ENCODE data around the gene VMAC. TPM values are rescaled to one million over a fixed set of nuclear protein-coding genes. Genes with fewer than 3 reads are reported as not detected.
A peak's percentile ranks its signal among the peaks of the same experiment; 100 is the strongest.

Gene VMAC
- total and polyA plus RNA-seq, 8 donors, result 3.6 to 60.8 (median 6.7) TPM

GRCh38 chr19:5921516-5922160 is 17.0 kb downstream of the VMAC start:
- Histone ChIP-seq H3K4me3 (no peak overlapping the region), H3K4me1 (peaks cover under 1 to 18% (median 11%) of the 10 kb centered on the region in 4 donors), H3K9me3 (no peaks in the 10 kb centered on the region), H3K36me3 (peaks cover 90 to 100% (median 100%) of the 10 kb centered on the region in 4 donors), H3K27me3 (no peaks in the 10 kb centered on the region), H3K27ac (peak overlapping the region in 2 of 5 donors; percentile 41 to 54)
- intact Hi-C loops (cut with DNase I; ENCODE audit: low total_unique reads), result no loop called here
- 84 to 88% (median 87%) methylated on average over 21 of the region's 21 CpGs for WGBS, 5 donors
- no peak for TF ChIP-seq EP300 (IDR thresholded peaks at IDR 0.05)
- TF ChIP-seq POLR2AphosphoS5 (IDR thresholded peaks at IDR 0.05), result no peak
- TF ChIP-seq POLR2A (IDR thresholded peaks at IDR 0.05), result no peak
- no peak for TF ChIP-seq CTCF (IDR thresholded peaks at IDR 0.05)
- no peak for DNase-seq

- Histone ChIP-seq H3K4me3 (no peak overlapping the region), H3K4me1 (peaks cover 0 to 22% (median 14%) of the 10 kb centered on the region in 4 donors), H3K27me3 (no peaks in the 10 kb centered on the region), H3K36me3 (peaks cover 89 to 100% (median 100%) of the 10 kb centered on the region in 4 donors), H3K9me3 (no peaks in the 10 kb centered on the region), H3K27ac (peak overlapping the region in 2 of 5 donors; percentile 41 to 54)
- no peak for TF ChIP-seq CTCF (IDR thresholded peaks at IDR 0.05)
- TF ChIP-seq POLR2A (IDR thresholded peaks at IDR 0.05), result no peak
- TF ChIP-seq POLR2AphosphoS5 (IDR thresholded peaks at IDR 0.05), result no peak
- TF ChIP-seq EP300 (IDR thresholded peaks at IDR 0.05), result no peak
- intact Hi-C loops (cut with DNase I; ENCODE audit: low total_unique reads), result no loop called here
- 90 to 94% (median 92%) methylated on average over 12 of the region's 12 CpGs for WGBS, 5 donors
- no peak for DNase-seq
Observed at GRCh38 chr19:5922161-5922545, 17.5 kb downstream of the VMAC start.

DNA sequence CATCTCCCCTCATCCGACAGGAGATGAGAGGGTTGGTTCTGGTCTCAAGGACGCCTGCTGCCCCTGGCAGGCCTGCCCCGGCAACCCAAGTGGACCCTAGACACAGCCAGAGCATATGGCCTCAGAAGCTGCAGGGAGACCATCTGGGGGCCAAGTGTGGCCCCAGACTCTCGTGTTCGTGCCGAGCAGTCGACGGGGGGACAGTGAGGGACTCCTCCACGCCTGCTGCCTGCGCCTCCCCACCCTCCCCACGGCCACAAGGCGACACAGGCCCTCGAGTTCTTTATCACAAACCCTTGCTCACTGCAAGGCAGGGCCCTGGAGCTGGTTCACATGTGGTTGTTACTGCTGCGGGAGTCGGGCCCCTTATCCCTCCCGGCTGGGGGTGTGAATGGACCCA is 18.7 kb downstream of the VMAC start:
- WGBS, 5 donors, result 89 to 99% (median 92%) methylated on average over 10 to 16 of the region's 16 CpGs

DNA sequence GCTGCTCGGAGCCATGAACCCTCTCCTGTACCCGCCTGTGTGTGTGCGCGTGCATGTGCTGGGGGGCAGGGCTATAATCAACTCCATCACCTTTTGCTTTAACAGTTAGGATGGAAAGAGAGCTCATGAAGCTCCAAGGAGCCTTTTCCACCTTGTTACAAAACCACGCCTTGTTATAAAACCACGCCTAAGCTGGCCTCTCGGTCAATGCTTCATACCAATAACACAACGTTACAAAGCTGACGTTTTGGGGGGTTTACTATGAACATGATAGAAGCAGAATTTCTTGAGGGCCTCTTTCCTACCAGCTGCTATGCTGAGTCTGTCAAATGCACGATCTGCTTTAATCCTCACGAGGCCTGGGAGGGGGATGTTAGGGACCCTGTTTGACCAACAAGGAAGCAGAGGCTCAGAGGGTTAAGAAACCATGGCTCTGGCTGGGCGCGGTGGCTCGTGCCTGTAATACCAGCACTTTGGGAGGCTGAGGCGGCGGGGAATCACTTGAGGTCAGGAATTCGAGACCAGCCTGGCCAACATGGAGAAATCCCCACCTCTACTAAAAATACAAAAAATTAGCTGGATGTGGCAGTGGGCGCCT is 21.3 kb downstream of the VMAC start:
- Histone ChIP-seq H3K4me3 (no peak overlapping the region), H3K27ac (peak overlapping the region in 4 of 5 donors; percentile 64 to 79 (median 72)), H3K9me3 (no peaks in the 10 kb centered on the region), H3K36me3 (peaks cover 83 to 100% (median 100%) of the 10 kb centered on the region in 4 donors), H3K27me3 (no peaks in the 10 kb centered on the region), H3K4me1 (peaks cover 0 to 57% (median 26%) of the 10 kb centered on the region in 4 donors)
- intact Hi-C loops (cut with DNase I; ENCODE audit: low total_unique reads), result no loop called here
- 81 to 92% (median 85%) methylated on average over 18 of the region's 18 CpGs for WGBS, 5 donors
- TF ChIP-seq EP300 (IDR thresholded peaks at IDR 0.05) (no peak), CTCF (IDR thresholded peaks at IDR 0.05) (no peak), POLR2AphosphoS5 (IDR thresholded peaks at IDR 0.05) (no peak), POLR2A (IDR thresholded peaks at IDR 0.05) (no peak)
- DNase-seq, result no peak

More for the DNA sequence above, 18.7 kb downstream of the VMAC start:
- H3K9me3 ChIP-seq, result no peaks in the 10 kb centered on the region
- H3K4me1 ChIP-seq, result peaks cover 0 to 34% (median 21%) of the 10 kb centered on the region in 4 donors
- DNase-seq, result no peak
- intact Hi-C loops (cut with DNase I; ENCODE audit: low total_unique reads), result no loop called here
- TF ChIP-seq EP300 (IDR thresholded peaks at IDR 0.05) (no peak), POLR2AphosphoS5 (IDR thresholded peaks at IDR 0.05) (no peak), CTCF (IDR thresholded peaks at IDR 0.05) (no peak), POLR2A (IDR thresholded peaks at IDR 0.05) (no peak)
- no peaks in the 10 kb centered on the region for H3K27me3 ChIP-seq
- H3K4me3 ChIP-seq, result no peak overlapping the region
- H3K36me3 ChIP-seq, result peaks cover 89 to 100% (median 100%) of the 10 kb centered on the region in 4 donors
- peak overlapping the region in 1 of 5 donors; percentile 79 for H3K27ac ChIP-seq

All from stomach (tissue), 9 donors.